ENCODE measurements around the gene THADA.

- no peak for TF ChIP-seq CTCF (IDR thresholded peaks at IDR 0.05; ENCODE audit: low read depth, low read length, poor library complexity, severe bottlenecking)
- no peak for TF ChIP-seq EZH2phosphoT487 (IDR thresholded peaks at IDR 0.05; ENCODE audit: borderline replicate concordance, low read length)
Measured at GRCh38 chr2:43437363-43437762, 158.5 kb downstream of the THADA start.

Measured in DOHH2 (cell line).